ENCODE results near the gene MARK4.

Gene MARK4

DNA sequence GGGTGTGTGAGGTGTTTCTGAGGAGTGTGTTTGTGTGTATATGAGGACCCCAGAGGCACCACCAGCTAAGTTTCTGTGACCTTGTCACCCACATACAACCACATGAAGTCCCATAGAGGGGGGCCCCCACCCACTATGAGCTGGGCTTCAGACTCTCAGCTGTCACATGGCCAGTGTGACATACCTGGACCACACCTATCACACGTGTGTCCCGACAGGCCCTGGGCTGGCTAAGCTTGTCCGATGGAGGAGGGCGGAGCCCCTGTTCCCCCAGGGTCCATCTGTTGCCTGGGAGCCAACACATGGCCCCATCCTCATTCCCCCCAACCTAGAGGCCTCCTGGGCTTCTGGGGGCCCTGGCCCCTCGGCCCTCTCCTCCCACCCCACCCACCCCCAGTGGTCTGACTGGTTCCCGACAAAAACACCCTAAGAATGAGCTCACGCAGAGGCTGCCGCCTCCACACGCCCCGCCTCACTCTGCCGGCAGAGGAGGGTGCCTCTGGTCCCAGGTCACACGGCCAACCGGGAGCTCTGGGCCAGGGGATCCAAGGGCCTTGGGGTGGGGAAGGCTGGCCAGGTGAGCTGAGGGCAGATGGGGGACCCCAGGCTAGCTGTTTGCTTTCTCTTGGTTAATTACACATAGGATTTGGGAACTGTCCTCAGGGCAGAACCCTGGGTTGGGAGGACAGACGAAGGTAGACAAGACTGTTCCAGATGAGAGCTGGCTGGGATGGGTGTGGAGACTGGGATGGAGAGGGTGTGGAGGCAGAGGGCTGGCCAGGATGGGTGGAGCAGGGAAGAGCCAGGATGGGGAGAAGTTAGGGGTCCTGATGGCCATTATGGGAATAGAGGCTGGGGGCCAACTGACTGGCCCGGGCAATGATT is 93.8 kb downstream of the MARK4 start:
- no peak for DNase-seq

DNA sequence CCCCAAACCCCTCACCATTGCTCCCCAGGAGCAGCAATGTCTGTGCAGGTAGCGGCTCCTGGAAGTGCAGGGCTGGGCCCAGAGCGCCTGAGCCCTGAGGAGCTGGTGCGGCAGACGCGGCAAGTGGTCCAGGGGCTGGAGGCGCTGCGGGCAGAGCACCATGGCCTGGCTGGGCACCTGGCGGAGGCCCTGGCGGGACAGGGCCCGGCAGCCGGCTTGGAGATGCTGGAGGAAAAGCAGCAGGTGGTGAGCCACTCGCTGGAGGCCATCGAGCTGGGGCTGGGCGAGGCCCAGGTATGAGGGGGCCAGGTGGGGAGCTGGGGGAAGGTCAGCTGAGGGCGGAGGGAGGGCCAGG is 94.4 kb downstream of the MARK4 start:
- DNase-seq, result no peak

DNA sequence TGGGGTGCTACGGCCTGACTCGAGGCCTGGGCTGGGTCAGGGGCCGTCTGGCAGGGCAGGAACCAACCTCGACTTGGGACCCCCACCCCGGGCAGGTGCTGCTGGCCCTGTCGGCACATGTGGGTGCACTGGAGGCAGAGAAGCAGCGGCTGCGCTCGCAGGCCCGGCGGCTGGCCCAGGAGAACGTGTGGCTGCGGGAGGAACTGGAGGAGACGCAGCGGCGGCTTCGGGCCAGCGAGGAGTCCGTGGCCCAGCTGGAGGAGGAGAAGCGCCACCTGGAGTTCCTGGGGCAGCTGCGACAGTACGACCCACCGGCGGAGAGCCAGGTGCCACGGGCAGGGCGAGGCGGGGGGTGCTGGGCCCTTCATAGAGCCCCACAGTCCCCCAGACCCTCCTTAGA is 95.4 kb downstream of the MARK4 start:
- DNase-seq, result no peak

DNA sequence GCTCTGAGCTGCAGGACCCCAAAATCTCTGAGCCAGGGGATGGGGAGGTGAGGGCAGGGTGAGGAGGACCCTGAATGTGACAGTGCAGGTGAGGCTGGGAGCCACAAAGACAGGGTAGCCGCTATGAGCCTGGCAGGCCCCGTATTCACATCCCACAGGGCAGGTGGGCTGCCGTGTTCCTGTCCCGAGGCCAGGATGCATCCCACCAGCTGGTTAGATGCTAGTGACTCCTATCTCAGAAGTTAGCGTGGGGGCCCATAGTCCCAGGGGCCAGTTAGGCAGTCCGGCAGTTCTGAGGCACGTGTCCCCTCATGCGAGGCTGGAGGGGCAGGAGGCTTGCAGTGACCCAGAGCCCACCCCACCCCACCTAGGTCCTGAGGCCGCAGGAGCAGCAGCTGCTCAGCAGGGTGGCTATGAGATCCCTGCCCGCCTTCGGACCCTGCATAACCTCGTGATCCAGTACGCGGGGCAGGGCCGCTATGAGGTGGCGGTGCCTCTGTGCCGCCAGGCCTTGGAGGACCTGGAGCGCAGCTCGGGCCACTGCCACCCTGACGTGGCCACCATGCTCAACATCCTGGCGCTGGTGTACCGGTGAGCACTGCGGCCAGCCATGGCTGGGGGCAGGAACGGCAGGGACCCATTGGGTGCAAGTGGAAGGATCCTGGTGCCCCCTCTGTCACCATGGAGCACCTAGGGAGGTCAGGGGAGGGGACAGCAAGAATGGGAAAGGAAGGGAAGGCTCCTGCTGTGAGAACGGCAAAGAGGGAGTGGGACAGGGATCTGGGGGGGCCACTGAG is 96.7 kb downstream of the MARK4 start:
- no peak for DNase-seq

DNA sequence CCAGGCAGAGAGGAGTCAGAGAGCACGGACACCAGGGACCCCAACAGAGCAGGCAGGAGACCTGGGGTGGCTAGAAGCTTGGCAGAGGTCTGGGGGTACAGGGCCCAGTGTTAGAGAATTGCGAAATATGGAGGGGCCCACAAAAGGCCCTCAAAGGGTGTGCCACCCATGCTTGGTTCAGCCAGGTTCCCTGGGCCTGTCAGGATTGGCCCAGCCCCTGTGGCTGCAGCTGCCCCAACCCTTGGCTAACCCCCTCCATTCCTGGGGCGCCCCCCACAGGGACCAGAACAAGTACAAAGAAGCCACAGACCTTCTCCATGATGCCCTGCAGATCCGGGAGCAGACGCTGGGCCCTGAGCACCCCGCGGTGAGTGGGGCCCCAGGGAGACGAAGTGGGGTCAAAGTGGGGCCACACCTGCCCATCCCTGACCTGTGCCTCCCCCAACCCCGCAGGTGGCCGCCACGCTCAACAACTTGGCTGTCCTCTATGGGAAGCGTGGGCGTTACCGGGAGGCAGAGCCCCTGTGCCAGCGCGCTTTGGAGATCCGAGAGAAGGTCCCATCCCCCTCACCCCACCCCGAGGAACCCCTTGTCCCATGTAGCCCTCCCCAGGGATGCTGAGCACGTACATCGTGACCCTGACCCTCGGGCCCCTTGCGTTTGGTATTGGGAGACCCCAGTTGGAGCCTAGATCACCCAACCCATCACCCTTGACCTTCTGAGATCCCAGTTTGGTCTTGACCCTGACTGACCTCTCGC is 97.5 kb downstream of the MARK4 start:
- no peak for DNase-seq

DNA sequence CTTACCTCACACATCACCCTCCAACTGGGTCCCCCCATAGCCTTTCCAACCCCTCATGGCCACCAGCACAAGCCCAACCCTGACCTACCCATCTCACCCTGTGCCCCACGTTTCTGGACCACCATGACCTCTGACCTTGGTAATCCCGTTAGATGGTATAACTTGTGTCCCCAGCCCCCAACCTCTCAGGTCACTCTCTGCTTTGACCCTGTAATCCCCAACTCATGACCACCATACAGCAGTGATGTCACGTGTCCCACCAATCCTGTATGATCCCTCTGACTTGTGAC is 98.0 kb downstream of the MARK4 start:
- DNase-seq, result no peak

DNA sequence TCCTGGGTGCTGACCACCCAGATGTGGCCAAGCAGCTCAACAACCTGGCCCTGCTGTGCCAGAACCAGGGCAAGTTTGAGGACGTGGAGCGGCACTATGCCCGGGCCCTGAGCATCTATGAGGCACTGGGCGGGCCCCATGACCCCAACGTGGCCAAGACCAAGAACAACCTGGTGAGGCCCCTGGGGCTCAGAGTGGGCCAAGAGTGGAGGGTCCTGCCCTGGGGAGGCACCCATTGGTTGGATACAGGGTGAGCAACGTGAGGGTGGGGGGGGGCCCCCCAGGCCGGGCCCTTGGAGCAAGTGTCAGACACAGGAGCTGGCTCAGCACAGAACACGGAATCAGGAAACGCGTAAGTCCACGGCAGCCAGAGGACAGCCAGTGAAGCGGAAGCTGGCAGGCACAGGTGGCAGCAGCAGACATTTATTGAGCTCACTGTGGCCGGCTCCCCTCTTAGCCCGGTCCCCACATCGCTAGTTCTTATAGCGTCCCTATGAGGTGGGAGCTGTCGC is 98.4 kb downstream of the MARK4 start:
- DNase-seq, result no peak

DNA sequence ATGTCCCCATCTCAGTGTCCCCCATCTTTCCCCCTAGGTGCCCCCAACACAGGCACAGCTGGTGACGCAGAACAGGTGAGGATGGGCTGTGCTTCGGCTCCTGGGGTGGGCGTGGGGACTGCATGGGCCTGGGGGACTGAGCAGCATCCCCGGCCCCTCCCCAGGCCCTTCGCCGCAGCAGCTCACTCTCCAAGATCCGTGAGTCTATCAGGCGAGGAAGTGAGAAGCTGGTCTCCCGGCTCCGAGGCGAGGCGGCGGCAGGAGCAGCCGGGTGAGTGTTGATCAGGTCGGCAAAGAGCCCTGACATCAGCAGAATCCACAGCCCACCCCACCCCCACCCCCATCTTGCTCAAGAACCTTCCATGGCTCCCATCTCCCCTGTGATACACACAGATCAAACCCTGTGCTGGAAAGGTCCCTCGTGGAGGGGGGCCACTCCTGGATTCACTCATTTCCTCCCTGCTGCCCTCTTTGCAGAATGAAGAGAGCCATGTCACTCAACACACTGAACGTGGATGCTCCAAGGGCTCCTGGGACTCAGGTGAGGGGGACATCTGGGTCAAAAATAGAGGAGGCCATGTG is 99.5 kb downstream of the MARK4 start:
- DNase-seq, result no peak

DNA sequence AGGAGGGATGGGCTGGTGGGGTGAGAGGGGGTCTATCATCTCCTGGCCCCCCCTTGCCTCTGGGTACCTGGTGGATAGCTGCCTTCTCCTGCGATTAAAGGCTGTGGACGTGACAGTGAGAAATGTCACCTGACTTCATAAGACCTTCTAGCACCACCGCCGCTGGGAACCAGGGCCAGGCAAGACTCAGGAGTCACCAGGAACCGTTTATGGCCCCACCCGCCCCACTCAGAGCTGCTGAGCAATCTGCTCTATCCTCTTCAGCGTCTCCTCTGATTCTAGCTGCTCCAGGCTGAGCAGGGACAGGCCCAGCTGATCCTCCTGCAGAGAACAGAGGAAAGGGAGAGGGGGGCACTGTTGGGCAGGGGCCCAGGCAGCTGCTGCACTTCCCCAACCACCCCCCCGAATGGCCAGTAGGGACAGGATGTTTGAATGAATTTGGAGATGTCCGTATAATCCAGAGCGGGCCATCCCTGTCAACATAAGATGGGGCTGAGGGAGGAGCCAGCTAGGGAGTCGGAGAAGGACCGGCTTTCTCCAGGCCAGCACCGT is 100.4 kb downstream of the MARK4 start:
- no peak for DNase-seq

DNA sequence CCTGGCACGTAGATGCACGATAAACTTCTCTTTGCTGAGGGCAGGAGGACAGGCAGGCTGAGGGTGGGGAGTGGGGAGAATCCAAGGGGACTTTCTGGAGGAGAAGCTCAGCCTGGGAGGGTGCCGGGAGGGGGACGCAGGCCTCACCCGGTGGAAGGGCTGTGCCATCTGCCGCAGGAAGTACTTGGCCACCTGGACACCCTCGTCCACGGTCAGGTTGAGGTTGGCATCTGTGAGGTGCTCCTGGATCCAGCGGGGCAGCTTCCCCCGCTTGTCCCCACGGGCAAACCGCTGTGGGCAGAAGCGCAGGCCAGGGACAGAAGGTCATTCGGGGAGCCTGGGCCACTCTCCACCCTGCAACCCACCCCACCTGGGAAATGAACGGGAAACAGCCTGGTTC is 101.0 kb downstream of the MARK4 start:
- no peak for DNase-seq

DNA sequence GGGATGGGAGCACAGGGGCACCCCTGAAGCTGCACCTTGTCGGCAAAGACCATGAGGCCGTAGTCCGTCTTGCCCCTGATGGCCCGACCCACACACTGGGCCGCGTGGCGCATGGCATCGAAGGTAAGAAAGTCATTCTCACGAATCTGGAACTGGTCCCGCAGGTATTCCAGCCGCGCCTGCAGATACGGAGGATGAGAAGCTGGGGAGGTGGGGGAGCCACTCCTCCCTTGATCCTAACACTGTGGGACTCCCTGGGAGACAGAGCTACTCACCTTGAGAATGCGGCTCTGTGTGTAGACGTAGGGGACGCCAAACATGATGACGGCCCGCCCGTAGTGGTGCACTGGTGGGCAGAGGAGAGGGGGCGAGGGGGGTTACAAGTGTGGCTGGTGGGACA is 101.4 kb downstream of the MARK4 start:
- no peak for DNase-seq

DNA sequence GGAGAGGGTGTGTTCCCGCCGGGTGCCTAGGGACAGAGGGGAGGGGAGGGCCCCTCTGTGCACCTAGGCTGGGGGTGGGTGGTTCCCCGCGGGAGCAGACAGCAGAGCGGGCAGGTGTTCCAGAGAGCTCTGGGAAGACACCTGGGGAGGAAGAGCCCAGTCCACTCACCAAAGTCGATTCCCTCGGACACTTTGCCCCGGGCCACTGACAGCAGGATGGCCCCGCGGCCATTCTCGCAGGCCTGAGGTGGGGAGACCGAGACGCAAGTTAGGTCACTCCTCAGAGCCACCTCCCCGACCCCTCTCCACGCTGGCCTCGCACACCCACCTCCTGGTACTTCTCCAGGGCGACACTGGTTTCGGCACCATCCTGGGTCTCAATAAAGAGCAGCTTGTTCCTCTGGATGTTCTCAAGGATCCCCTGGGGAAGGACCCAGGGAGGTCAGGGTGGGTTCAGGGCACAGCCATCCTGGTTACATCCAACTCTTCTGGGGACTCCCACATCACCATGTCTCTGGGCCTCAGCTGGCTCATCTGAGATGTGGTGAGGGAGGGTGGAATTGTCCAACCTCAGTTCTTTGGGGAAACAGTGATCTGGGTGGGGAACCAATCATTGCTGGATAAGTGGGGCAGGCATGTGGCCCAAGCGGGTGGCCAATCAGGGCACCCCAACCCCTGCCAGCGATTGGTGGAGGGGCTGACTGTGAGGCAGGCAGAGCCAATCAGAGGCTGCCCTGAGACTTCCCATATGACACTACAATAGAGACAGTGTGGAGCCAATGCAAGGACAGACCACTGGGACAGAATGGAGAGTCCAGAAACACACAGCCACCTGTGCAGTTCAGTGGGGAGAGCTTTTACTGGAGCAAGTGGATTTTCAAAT is 102.1 kb downstream of the MARK4 start:
- DNase-seq, result no peak

DNA sequence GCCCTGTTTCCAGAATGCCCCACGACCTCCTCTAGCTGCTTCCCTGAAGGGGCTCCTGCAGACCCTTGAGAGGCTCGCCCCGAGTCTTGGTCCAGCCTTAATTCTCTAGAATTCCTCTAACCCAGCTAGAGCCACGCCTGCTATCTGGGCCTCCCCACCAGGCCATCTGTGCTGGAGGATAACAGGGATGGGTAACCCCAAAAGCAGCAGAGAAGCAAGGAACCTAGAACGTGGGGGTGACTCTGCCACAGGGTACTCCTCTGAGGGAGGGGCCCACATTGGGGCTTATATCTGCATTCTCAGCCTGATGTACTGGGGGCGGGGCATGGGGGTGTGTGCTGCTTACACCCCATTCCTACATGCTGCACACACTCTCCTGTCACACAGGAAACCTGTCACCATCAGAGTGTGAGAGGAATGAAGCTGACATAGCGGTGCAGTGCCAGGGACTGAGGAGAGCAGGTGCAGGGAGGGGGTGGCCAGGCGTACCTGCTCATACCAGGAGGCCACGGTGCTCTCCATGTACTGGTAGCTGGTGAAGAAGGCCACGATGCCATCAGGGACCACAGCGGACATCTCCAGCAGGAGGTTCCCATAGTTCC is 103.3 kb downstream of the MARK4 start:
- no peak for DNase-seq
